ENCODE measurements around the gene SNAP91.

DNA sequence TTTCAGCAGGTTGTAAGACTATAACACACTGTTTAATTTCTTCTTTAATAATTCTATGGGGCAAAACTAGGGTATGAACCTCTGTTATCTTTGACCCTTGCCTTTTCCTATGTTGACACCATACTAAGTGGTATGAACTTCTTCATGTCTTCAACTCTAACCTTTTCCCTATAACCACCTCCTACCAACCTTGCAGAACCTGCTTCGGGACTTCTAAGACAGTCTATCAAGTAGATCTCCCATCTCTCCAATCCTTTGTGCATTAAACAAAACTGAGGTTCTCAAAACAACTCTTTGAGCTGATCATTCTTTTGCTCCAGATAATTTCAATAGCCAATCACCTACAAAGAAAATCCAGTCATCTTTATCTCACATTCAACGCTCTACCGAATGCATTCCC, 23.4 kb downstream of the SNAP91 start:
- TF ChIP-seq, protein P1, sequence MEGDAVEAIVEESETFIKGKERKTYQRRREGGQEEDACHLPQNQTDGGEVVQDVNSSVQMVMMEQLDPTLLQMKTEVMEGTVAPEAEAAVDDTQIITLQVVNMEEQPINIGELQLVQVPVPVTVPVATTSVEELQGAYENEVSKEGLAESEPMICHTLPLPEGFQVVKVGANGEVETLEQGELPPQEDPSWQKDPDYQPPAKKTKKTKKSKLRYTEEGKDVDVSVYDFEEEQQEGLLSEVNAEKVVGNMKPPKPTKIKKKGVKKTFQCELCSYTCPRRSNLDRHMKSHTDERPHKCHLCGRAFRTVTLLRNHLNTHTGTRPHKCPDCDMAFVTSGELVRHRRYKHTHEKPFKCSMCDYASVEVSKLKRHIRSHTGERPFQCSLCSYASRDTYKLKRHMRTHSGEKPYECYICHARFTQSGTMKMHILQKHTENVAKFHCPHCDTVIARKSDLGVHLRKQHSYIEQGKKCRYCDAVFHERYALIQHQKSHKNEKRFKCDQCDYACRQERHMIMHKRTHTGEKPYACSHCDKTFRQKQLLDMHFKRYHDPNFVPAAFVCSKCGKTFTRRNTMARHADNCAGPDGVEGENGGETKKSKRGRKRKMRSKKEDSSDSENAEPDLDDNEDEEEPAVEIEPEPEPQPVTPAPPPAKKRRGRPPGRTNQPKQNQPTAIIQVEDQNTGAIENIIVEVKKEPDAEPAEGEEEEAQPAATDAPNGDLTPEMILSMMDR (IDR thresholded peaks at IDR 0.05; ENCODE audit: low read length), result no peak
- no peak for TF ChIP-seq EZH2 (optimal IDR thresholded peaks at IDR 0.05; ENCODE audit: low read depth, low read length)

Data from MM.1S (cell line).